Measurements from ENCODE around the gene CASKIN2. TPM values are rescaled to one million over a fixed set of nuclear protein-coding genes. Genes with fewer than 3 reads are reported as not detected.

CASKIN2 gene
- total and polyA plus RNA-seq, 10 of the 15 experiments (the other 5 are each of a cell fraction or from before 2014, with no cell fraction given), result 0.02 to 2.7 (median 0.44) TPM; not detected in 1

- Histone ChIP-seq H2AFZ (ENCODE audit: control insufficient read depth, low read depth, low read length) (peak overlapping the region; percentile 29), H3K9ac (ENCODE audit: control insufficient read depth, insufficient read depth, low read length) (no peak overlapping the region), H3K27ac (ENCODE audit: control insufficient read depth, insufficient read depth) (no peak overlapping the region), H3K4me3 (no peak overlapping the region), H4K20me1 (ENCODE audit: control insufficient read depth, insufficient read depth) (no peaks in the 10 kb centered on the region), H3K4me2 (ENCODE audit: control insufficient read depth, insufficient read depth) (peak overlapping the region; percentile 91; the same call in 1 of the 2 replicates), H3K4me1 (ENCODE audit: control insufficient read depth, insufficient read depth, low read length) (0 out of 2 replicates have a peak, but pooled peaks cover 7% of the 10 kb centered on the region), H3K27me3 (replicated peaks in 1 of 2; ENCODE audit: control insufficient read depth in 2 of 2, insufficient read depth in 2 of 2, low read length in 1 of 2) (peaks cover 0 to 6% of the 10 kb centered on the region in 2 experiments; a peak in 2 of 4 replicates), H3K79me2 (ENCODE audit: control insufficient read depth, insufficient read depth, low read length) (no peaks in the 10 kb centered on the region), H3K36me3 (ENCODE audit: control insufficient read depth in 2 of 2, insufficient read depth in 2 of 2, low read length in 1 of 2) (peaks cover 0 to 2% of the 10 kb centered on the region in 2 experiments; a peak in 3 of 4 replicates), H3K9me3 (replicated peaks; ENCODE audit: control insufficient read depth, insufficient read depth, low read length) (no peaks in the 10 kb centered on the region)
- intact Hi-C loops (cut with micrococcal nuclease; ENCODE audit: unreplicated experiment), result no loop called here
- SMC1A ChIA-PET (ENCODE audit: uncharacterized antibody, unreplicated experiment), result interaction anchor here (1.2 to 1.4 kb wide), 2 partner anchors 8 to 97 kb away, joined by 3 to 8 read pairs; partner anchors contain the start of gene TSEN54
- CTCF ChIA-PET, result interaction anchor here (0.7 to 1.3 kb wide), 10 partner anchors 8 to 235 kb away, joined by 3 to 11 read pairs (median 4); partner anchors contain the start of genes SLC25A19 and TSEN54
- ATAC-seq, result no peak; the same call in 2 of the 3 replicates
- BruUV-seq (replicated peaks), result no TSS peak
- RAD21 ChIA-PET (ENCODE audit: unreplicated experiment), result interaction anchor here (1.2 kb wide), 2 partner anchors 8 to 235 kb away, joined by 5 to 14 read pairs; partner anchors contain the start of genes SLC25A19 and TSEN54
- no peak for FAIRE-seq
- TF ChIP-seq SRF (IDR thresholded peaks at IDR 0.05; ENCODE audit: low read depth in 2 of 2, low read length in 2 of 2), result 0 out of 4 replicates have a peak, but pooled peaks have one; percentile 26 to 70
- no peak for TF ChIP-seq ZBTB40 (IDR thresholded peaks at IDR 0.05; ENCODE audit: borderline replicate concordance)
- DNase-seq (ENCODE audit: low read depth, low spot score), result no peak
- in situ Hi-C loops (cut with MboI), result no loop called here
- WGBS (ENCODE audit: insufficient coverage, insufficient replicate concordance, low lambda C conversion rate, missing lambda C conversion rate), result 45% methylated on average over 21 of the region's 24 CpGs
- POLR2A ChIA-PET, result interaction anchor here (0.6 kb wide), 1 partner anchor 229 kb away, joined by 3 read pairs; no protein-coding TSS in a partner anchor
Measured at GRCh38 chr17:75524269-75524969, 9.1 kb upstream of the CASKIN2 start.

Measured in GM12878 (cell line).